ENCODE results near the gene ID2. TPM values are rescaled to one million over a fixed set of nuclear protein-coding genes. Genes with fewer than 3 reads are reported as not detected.

Gene ID2
- total RNA-seq, 1 donor from 2014 or later, result 310 TPM

DNA sequence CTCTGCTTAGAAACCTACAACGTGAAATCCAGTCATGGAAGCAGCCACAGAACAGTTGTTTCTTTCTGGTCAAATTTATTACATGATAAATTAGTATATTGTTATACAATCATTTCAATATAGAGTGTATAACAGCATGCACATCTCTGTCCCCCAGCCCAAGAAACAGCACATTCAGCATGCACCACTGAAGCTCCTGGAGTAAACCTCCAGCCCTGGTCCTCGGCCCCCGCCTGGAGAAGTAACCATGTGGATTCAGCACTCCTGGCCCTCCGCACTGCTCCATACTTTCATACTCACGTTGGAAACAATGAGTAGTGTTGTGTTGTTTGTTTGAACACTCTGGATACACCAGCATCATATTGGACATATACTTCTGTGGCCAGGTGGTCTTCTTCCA is 15.3 kb upstream of the ID2 start:
- H3K36me3 Mint-ChIP-seq, result no peaks in the 10 kb centered on the region
- no peak overlapping the region for H3K4me3 Mint-ChIP-seq
- no peak overlapping the region for H3K27ac Mint-ChIP-seq
- peaks cover 13% of the 10 kb centered on the region for H3K4me1 Mint-ChIP-seq (ENCODE audit: unreplicated experiment)
- H3K9me3 Mint-ChIP-seq, result peaks cover 4% of the 10 kb centered on the region
- no peak for DNase-seq (ENCODE audit: extremely low spot score, unreplicated experiment)
- TF ChIP-seq, protein P1, sequence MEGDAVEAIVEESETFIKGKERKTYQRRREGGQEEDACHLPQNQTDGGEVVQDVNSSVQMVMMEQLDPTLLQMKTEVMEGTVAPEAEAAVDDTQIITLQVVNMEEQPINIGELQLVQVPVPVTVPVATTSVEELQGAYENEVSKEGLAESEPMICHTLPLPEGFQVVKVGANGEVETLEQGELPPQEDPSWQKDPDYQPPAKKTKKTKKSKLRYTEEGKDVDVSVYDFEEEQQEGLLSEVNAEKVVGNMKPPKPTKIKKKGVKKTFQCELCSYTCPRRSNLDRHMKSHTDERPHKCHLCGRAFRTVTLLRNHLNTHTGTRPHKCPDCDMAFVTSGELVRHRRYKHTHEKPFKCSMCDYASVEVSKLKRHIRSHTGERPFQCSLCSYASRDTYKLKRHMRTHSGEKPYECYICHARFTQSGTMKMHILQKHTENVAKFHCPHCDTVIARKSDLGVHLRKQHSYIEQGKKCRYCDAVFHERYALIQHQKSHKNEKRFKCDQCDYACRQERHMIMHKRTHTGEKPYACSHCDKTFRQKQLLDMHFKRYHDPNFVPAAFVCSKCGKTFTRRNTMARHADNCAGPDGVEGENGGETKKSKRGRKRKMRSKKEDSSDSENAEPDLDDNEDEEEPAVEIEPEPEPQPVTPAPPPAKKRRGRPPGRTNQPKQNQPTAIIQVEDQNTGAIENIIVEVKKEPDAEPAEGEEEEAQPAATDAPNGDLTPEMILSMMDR (conservative IDR thresholded peaks at IDR 0.05), result no peak
- H3K27me3 Mint-ChIP-seq, result no peaks in the 10 kb centered on the region

DNA sequence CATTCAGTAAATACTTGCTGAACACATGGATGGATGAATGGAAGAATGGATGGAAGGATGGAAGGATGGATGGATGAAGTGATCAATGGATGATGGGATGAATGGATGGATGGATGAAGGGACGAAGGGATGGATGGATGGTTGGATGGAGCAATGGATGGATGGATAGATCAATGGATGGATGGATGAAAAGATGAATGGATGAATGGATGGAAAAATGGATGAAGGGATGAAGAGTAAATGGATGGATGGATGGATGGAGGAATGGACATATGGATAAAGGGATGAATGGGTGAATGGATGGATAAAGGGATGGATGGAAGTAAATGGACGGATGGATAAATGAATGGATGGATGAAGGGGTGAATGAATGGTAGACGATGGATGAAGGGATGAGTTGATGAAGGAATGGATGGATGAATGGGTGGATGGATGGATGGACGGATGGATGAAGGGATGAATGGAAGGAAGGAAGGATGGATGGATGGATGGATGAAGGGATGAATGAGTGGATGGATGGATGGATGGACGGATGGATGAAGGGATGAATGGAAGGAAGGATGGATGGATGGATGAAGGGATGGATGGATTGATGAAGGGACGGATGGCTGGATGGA is 13.9 kb upstream of the ID2 start:
- TF ChIP-seq, protein P1 (conservative IDR thresholded peaks at IDR 0.05), result no peak
- H3K4me3 Mint-ChIP-seq, result no peak overlapping the region
- H3K27ac Mint-ChIP-seq, result no peak overlapping the region
- H3K27me3 Mint-ChIP-seq, result no peaks in the 10 kb centered on the region
- peaks cover 3% of the 10 kb centered on the region for H3K36me3 Mint-ChIP-seq
- H3K4me1 Mint-ChIP-seq (ENCODE audit: unreplicated experiment), result peaks cover 5% of the 10 kb centered on the region
- peaks cover 4% of the 10 kb centered on the region for H3K9me3 Mint-ChIP-seq
- no peak for DNase-seq (ENCODE audit: extremely low spot score, unreplicated experiment)

DNA sequence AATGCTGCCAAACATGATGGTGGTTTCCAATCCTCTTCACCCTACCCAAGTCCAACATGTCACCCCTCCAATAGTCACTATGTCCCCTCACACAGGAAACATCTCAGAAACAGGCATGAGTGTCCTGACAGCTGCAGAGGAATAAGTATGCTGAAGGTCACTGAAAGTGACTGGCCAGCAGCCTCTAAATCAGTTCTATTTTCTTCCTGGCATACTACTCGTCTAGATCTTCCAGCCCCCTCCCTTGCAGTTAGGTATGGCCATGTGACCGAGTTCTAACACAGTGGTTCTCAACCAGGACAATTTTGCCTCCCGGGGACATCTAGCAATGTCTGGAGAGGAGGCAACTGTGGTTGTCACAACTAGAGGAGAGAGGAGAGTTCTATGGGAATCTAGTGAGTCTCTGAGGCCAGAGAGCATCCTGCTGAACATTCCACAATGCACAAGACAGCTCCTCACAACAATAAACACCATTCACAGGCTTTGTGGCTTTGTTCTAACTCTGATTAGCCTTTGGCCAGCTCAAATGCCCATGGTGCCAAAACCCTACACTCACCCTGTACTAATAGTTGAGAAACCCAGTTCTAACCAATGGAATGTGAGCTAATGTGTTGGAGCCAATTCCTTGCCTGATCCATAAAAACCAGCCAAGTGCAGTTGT is 12.6 kb upstream of the ID2 start:
- H3K27ac Mint-ChIP-seq, result no peak overlapping the region
- H3K27me3 Mint-ChIP-seq, result no peaks in the 10 kb centered on the region
- TF ChIP-seq, protein P1 (conservative IDR thresholded peaks at IDR 0.05), result no peak
- H3K36me3 Mint-ChIP-seq, result peaks cover 10% of the 10 kb centered on the region
- no peaks in the 10 kb centered on the region for H3K4me1 Mint-ChIP-seq (ENCODE audit: unreplicated experiment)
- H3K9me3 Mint-ChIP-seq, result peaks cover 3% of the 10 kb centered on the region
- no peak overlapping the region for H3K4me3 Mint-ChIP-seq
- no peak for DNase-seq (ENCODE audit: extremely low spot score, unreplicated experiment)

DNA sequence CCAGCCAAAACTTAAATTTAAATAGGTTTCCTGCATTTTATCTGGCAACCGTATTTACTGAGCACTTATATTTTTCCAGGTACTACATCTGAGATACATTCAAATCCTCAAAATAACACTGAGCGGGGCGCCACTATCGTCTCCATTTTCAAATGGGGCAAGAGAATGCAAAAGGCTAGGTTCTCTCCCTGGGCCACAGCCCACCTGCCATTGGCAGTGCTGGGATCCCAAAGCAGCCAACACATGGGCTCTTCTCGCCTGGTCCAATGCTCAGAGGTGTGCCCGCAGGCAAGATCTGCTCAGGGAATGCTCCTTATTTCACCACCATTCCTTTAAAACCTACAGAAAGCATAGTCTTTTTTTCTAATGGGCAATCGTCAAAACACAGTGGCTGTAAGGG is 11.3 kb upstream of the ID2 start:
- Mint-ChIP-seq H3K4me1 (ENCODE audit: unreplicated experiment) (no peaks in the 10 kb centered on the region), H3K9me3 (peaks cover 8% of the 10 kb centered on the region), H3K36me3 (peaks cover 15% of the 10 kb centered on the region), H3K4me3 (no peak overlapping the region), H3K27ac (no peak overlapping the region), H3K27me3 (peaks cover 3% of the 10 kb centered on the region)
- TF ChIP-seq, protein P1 (conservative IDR thresholded peaks at IDR 0.05), result no peak
- no peak for DNase-seq (ENCODE audit: extremely low spot score, unreplicated experiment)

DNA sequence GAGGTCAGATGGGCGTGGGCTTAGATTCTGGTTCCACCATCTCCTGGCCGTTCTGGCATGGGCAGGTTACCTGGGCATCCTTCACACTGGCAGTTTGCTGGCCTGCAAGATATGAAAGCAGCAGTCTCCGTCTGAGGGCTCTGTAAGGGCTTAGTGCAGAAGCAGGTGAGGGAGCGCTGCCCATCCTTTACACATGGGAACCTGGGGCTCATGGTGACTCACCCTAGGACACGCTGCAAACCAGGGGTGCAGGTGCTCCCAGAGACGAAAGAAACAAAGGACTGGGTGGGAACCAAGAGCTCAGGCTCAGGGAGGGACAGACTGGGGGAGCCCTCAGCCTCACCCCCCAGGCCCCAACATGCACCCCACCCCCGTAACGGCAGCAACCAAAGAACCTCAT is 10.7 kb upstream of the ID2 start:
- TF ChIP-seq, protein P1 (conservative IDR thresholded peaks at IDR 0.05), result no peak
- H3K4me1 Mint-ChIP-seq (ENCODE audit: unreplicated experiment), result peaks cover 5% of the 10 kb centered on the region
- H3K9me3 Mint-ChIP-seq, result peaks cover 8% of the 10 kb centered on the region
- H3K4me3 Mint-ChIP-seq, result no peak overlapping the region
- H3K27ac Mint-ChIP-seq, result no peak overlapping the region
- peaks cover 15% of the 10 kb centered on the region for H3K36me3 Mint-ChIP-seq
- peaks cover 3% of the 10 kb centered on the region for H3K27me3 Mint-ChIP-seq
- no peak for DNase-seq (ENCODE audit: extremely low spot score, unreplicated experiment)

Measured in type B pancreatic cell (in vitro differentiated cells).